Skin of body (tissue), 2 donors: Measurements from ENCODE around the gene ZFYVE28. TPM values are rescaled to one million over a fixed set of nuclear protein-coding genes. Genes with fewer than 3 reads are reported as not detected.

ENCODE experiments used
- DNase-seq: peaks from one replicate; lab custom pipeline; 2025; lab: John Stamatoyannopoulos, UW
- total RNA-seq: library from RNA; depleted of rRNA; stranded (reverse); fragments of >200 nt; gene quantifications from one replicate; pipeline ENCODE4 v1.2.3, GENCODE V29; 2014

The ZFYVE28 gene
- total RNA-seq, 1 donor from 2014 or later, result 5.1 TPM

DNA sequence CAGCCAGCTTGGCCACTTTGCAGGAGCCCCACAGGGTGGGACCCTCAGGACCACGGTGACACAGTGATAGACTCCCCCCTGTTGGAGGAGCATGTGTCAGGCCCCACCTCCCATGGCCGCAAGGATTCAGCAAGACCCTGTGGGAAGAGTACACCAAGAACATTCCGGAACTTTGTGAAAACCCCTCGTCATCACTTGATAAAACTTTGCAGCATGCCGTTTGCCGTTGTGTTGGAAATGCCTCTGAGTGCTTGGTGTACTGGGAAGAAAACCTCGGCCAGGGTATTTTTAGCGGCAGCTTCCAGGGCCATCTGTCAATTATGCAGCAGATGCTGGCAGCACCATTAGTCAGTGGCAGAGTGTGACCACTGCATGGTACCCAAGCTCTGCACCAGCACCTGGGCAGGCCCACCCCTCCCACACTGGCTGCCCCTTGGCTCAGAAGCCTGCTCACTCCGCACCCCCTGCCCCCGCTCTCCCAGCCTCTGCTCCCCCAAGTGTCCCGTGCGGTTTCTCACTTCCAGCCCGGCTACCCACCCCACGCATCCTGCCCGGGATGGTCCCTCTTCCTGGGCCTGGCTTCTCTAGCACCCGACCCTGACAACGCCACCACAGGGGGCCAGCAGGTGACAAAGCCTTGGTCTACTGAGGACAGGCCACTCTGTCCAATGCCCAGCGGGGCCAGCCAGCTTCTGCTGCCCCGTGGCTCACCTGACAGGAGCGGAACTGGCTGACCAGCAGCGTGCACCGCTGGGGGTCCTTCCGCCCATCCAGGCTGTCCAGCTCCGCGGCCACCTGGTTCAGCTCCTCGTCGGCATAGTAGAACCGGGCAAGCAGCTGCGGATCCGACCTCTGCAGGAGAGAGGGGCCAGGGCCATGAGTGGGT is 65.0 kb downstream of the ZFYVE28 start:
- DNase-seq, result no peak

DNA sequence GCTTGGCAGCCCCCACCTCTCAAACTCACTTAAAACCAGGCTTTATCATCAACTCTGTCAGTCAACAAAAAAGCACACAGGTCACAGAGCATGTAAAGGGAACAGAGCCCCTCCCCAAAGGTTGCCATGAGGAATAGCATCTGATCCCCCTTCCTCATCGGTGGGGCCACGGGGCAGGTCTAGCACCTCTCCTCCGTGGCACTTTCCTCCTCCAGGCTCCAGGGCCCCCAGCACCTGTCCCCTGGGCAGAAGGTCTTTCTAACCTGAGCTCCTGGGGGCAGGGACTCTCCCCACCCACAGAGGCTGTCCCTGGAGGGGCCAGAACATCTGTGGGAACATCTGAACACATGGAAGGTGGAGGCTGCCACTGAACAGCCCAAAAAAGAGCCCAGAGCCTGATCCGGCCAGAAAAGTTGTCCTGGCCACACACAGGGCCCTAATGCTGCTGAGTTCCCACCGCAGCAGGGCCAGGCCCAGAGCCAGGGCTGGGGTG is 65.7 kb downstream of the ZFYVE28 start:
- DNase-seq, result no peak

DNA sequence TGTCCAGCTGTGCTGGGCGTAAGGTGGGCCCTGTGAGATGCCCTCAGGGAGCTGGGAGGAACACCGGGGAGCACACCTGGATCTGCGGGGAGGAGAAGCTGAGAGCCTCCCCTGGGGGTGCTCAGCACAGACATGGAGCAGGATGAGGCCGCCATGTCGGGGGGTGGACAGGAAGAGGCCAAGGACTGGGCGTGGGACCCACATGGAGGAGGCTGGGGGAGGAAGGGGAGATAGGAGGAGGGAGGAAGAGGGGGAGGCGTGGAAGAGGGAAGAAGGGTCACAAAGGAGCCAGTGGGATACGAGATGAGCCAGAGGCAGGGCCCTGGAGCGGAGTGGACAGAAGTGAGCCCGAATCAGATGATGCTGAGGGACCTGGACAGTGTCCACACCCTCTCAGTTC is 66.3 kb downstream of the ZFYVE28 start:
- DNase-seq, result no peak

DNA sequence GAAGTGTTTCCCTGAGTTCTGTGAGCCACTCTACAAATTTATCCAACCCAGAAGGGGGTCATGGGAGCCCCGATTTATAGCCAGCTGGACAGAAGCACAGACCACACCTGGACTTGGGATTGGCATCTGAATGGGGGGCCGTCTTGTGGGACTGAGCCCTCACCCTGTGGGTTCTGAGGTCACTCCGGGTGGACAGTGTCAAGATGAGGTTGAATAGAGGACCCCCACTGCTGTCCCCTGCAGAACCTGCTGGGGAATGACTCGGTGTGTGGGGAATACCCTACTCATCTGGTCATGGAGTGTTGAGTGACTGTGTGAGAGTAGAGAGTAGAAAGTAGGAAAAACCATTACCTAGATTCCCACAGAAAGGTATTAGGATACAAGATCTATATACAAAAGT is 67.5 kb downstream of the ZFYVE28 start:
- no peak for DNase-seq

DNA sequence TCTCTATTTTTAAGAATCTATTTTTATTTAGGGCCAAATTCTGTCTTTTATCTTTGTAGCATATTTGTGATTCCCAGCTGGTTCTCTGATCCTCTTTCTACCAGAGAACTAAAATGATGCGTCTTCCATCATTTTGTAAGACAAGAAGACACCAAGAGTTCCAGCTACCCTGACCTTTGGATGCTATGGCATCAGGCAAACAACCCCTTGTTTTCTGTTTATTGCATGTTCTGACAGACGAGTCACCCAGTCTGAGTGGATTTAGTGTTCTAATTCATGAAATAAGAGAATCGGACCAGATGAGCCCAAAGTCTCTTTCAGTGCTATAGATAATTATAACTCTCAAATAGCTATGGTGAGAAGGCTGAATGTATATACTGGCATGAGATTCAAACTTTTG is 69.7 kb downstream of the ZFYVE28 start:
- no peak for DNase-seq

DNA sequence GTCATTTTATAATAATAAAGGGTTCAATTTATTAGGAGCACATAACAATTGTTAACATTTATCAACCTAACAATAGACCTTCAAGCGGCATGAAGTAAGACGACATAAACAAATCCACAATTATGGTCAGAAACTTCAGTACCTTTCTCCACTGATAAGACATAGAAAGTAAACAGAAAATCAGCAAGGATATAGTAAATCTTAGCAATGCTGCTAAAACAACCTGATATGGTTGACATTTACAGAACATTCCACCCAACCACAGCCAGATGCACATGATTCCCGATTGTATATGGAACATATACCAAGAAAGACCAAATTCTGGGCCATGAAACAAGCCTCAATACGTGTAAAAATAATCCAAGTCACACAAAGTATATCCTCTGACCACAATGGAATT is 71.3 kb downstream of the ZFYVE28 start:
- DNase-seq, result no peak

DNA sequence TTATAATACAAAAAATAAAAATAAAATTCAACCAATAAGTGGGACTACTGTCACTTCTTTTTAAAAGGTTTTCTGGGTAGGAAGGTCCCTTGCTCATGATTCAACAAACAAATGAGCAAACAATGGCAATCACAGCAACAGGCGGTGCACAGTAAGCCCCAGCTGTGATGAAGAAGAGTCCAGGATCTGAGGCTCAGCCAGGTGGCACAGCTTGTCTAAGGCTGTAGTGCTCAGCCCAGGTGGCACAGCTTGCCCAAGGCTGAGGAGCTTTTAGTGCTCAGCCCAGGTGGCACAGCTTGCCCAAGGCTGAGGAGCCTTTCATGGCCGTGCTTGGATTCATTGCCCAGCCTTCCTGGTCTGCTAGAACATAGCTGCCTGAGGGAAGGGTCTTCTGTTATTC is 75.0 kb downstream of the ZFYVE28 start:
- DNase-seq, result no peak

DNA sequence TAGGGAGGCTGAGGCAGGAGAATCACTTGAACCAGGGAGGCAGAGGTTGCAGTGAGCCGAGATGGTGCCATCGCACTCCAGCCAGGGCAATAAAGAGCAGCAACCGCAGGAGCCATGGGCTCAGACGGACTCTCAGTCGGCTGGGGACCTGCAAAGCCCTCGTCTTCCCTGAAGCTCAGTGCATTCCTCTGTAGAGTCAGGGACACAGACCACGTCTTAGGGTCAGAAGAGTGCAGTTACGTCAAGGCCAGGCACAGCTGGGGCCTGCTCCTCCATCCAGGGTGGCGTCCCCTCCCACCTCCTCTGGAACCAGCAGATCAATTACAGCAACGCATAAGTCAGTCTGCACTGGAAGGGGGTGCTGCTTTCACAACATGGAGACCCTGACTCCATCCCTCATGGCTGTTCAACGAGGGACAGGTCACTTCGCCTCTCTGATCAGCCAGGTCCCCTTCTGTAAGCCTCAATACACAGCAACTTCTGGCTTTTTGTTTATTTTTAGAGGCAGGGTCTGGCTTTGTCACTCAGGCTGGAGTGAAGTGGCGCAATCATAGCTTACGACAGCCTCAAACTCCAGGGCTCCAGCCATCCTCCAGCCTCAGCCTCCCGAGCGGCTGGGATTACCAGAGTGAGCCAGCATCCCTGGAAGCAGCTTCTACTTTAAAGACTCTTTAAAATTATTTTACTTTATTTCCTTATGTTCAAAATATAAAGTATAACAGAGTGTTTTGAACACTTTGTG is 76.4 kb downstream of the ZFYVE28 start:
- no peak for DNase-seq

DNA sequence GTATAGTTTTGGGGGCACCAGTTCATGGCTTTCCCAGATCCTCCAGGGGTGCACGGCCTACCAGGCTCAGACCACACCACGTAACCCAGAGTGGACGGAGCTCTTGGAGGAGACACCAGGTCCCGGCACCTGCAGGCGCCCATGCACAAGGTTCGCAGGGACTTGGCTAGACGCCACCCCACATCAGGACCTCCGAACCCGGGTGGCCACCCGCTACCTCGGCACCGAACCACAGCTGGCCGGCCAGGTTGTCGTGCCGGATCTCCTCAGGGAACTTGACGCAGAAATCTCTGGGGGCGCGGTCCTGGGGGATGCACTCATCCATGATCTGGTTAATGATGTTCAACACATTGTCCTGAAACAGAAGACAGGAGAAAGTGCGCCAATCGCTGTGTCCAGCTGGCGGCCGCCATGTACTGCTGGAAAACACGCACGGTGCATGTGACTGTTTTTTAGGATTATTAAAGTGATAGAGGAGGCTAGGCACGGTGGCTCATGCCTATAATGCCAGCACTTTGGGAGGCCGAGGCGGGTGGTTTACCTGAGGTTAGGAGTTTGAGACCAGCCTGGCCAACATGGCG is 77.1 kb downstream of the ZFYVE28 start:
- DNase-seq, result no peak

DNA sequence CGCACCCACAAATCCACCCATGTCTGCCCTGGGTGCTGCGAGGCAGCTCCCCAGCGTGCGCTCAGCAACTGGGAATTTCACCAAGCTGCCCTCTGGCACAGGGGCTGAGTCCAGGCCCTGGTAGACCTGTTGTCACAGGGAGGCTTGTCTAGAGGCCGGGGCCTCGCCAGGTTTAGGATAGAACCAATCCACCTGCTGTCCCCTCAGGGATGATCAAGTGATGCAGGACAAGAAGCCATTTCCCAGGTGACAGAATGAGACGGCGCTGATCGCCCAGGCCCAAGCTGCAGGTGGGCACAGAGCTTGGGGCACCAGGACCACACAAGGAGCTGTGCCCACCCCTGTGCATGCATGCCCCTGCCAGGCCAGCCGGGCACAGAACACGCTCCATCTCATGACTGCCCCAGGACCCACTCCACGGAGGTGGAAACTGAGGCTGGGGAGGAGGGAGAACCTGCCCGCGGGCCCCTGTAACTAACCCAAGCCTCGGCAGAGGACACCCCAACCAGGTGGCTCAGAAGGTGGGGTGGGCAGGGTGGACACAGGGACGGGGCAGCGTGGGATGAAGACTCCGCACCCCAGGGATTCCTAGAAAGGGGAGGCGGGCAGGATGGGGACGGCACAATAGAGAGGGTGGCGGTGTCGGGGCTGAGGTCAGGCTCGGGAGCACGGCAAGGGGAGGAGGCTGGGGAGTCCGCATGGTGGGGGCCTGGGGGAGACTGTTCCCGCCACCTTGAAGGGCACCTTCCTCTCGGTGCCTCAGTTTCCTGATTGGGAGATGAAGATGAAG is 78.0 kb downstream of the ZFYVE28 start:
- no peak for DNase-seq

DNA sequence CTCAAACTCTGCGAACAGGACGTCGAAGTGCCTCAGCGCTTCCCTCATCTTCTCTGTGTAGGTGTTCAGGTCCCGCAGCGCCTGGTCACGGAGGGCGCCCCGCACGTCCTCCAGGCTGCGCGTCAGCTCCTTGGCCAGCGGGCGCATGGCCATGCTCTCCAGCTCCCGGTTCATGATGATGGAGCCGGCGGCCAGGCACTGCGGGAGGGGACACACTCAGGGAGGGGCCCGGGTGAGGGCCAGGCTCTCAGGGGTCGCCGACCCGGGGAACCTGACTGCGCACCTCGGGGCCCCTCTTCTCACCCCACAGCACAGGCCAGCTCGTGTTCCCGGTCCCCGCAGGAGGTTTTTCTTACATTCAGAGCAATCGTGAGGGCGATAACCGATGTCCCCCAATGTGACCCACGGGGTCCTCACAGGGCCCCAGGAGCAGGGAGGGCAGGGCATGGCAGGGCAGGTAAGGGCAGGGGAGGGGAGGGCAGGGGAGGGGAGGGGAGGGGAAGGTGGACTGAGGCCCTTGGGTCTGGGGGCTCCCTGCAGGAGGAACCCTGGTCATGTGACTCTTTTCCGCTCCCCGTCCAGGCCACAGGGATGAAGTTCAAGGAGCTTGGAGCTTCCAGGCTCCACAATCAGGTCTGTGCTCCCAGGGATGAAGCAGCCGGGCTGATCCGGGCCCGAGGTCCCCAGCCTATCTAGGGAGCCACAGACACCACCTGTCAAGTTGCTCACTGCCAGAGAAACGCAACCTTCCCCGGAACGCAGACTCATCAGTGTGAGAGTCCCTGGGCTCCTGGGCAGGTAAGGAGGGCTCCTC is 78.8 kb downstream of the ZFYVE28 start:
- DNase-seq, result no peak

DNA sequence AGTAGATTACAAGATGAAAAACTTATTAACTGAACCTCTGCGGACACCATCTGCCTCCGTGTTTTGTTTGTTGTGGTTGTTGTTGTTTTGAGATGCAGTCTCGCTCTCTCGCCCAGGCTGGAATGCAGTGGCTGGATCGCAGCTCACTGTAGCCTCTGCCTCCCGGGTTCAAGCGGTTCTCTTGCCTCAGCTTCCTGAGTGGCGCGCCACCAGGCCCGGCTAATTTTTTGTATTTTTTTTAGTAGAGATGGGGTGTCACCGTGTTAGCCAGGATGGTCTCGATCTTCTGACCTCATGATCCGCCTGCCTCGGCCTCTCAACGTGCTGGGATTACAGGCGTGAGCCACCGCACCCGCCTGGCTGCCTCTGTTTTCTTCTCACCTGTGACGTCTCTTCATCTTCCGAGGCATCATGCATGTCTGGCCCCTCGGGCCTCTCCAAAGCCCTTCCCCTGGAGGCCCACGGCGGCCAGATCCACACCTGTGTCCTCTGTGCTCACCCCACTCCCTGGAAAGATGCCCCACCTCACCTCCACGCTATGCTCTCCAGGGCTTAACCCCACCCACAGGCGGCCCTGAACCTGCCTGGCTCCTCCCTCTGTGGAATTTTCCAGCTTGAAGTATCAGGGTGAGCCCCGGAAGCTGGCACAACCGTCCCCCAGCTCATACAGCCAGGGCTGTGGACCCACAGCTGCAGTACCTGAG is 79.5 kb downstream of the ZFYVE28 start:
- no peak for DNase-seq

DNA sequence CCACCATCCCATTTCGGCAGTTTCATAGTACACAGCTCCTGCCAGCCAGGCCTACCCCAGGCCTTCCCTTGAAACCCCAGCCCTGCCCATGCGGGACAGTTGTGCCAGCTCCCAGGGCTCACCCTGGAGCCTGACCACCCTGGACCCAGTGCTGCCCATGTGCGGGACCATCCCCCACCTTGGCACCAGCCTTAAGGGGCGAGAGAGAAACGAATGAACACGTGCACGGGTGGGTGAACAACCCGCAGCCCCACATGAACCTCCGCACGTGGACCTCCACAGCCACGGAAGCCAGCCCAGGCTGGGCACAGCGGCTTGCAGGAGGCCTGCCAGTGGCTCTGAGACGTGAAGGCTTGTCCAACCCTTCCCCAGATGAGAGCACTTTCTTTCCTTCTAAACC is 80.5 kb downstream of the ZFYVE28 start:
- no peak for DNase-seq

DNA sequence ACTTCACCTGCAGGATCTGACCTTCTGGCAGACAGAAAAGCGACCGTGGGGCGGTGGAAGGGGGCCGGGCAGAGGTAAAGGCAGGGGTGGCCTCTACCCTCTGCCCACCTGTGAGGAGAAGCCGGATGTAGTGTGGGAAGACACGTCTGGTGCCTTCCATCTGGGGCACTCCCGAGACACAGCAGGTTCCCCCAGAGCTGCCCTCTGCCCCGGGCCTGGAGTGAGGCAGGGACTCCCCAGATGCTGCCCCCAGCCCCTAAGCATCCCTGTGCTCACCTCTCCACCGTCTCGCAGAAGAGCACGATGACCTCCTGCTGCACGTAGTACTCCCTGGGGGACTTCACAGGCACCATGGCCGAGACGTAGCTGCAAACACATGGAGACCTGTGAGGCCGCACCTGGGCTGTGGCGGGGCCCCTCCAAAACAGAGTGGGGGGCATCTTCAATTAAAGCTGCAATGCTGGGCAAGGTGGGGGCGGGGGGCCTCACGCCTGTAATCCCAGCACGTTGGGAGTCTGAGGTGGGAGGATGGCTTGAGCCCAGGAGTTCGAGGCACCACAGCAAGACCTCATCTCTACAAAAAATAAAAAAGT is 81.2 kb downstream of the ZFYVE28 start:
- DNase-seq, result no peak

DNA sequence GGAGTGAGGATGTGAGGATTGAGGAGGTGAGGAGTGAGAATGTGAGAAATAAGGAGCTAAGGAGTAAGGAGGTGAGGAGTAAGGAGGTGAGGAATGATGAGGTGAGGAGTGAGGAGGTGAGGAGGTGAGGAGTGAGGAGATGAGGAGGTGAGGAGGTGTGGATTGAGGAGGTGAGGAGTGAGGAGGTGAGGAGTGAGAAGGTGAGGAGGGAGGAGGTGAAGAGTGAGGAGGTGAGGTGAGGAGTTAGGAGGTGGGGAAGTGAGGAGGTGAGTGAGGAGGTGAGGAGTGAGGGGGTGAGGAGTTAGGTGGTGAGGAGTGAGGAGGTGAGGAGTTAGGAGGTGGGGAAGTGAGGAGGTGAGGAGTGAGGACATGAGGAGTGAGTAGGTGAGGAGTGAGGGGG is 81.8 kb downstream of the ZFYVE28 start:
- DNase-seq, result no peak

DNA sequence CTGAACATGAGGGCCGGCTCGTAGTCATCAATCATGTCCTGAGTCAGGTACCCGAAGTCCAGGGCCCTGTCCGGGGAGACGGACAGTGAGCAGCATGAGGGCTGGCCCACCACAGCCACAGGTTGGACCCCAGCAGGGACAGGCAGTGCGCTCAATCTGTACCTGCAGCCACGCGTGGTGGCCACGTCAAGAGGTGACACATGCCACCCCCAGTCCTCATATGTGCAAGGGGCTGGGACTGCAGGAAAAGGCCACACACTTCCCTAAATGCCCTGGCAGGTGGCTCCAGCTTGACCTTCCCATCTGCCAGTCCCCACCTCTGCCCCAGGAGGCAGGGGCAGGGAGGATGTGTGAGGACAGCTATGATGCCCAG is 82.7 kb downstream of the ZFYVE28 start:
- no peak for DNase-seq

DNA sequence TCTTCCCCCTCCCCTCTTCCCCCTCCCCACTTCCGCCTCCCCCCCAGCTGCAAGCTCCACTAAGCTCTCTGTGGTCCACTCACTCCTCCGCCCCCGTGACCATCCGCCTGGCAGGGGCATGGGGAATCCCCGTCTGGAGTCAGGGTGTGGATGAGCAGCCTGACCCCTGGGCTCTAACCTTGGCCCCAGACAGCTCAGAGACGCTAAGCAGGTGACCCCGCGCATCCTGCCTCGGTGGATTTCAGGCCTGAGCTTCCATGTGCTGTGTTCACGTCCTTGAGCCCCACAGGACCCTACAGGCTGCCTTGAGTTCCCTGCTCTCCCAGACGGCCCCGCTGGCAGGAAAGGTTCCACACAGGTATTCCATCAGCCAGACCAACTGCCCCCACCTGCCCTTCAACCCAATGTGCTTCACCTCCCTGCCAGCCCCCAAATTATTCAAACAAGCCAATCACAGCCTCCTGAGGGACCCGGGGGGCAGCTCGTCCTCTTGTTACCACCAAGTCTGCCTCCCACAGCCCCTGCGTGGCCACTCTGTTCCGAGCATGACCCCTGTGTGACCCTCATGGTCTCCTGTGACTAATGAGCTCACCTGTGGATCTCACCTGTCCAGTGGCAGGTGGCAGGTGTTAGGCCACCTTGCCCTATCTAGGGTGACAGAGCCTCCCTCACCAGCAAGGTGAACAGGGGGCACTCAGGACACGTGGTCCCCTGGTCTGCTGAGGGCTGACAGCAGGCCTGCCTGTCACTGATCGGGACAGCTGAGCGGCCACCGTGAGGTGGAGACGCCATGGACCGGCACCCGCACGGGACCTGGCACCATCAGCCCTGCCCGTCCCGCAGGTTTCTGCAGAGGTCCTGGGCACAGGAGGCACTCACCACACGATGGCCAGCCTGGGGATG is 83.4 kb downstream of the ZFYVE28 start:
- DNase-seq, result no peak

DNA sequence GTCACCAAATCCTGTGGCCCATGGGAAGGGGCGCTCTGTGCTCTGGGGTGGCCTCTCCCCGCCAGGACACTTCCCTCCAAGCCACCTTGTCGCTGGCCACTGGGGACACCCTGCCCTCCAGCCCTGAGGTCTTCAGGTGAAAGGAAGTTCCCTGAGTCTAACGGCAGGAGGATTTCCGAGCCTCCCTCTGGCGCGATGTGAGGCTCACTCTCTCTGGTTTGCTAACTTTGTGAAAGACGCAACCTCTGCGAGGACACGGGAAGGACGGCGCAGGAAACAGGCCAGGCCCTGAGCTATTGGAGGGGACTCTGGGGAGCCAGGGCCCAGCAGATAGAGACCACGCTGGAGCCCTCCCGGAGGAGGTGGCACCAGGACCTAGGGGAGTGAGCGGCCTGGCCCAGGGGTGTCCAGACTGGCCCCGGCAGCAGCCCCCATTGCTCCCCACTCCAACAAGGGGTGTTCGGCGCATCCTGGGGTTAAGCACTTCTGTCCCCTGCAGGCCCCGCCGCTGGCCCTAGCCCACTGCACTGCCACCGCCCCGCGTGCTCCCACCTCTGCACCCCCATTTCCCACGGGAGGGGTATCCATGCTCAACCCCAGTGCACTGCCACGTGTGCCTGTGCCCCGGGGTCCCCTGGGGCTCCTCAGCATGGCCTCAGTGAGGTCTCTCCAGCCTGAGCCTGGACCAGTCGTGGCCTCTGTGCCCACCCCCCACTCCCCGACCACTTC is 84.4 kb downstream of the ZFYVE28 start:
- no peak for DNase-seq
